AG09309 (cell line): ENCODE data around the gene SLC25A33.

Experiments used
- DNase-seq: peaks from one replicate; pipeline ENCODE4 v3.0.0-alpha.2; 2010; ENCODE audit warnings: low read depth
- H3K4me3 ChIP-seq: 2 replicates; pipeline ENCODE4 v1.5.1; 2011; ENCODE audit warnings: mild to moderate bottlenecking, low read depth, low read length, moderate library complexity; ENCODE audit not compliant: control insufficient read depth
- TF ChIP-seq, protein P1 (sequence below): IDR thresholded peaks from 2 replicates; pipeline ENCODE4 v1.5.1; 2011; ENCODE audit warnings: mild to moderate bottlenecking, low read depth, low read length, inconsistent platforms; ENCODE audit not compliant: insufficient read depth, control insufficient read depth; ENCODE audit errors: missing control alignments

SLC25A33 gene

DNA sequence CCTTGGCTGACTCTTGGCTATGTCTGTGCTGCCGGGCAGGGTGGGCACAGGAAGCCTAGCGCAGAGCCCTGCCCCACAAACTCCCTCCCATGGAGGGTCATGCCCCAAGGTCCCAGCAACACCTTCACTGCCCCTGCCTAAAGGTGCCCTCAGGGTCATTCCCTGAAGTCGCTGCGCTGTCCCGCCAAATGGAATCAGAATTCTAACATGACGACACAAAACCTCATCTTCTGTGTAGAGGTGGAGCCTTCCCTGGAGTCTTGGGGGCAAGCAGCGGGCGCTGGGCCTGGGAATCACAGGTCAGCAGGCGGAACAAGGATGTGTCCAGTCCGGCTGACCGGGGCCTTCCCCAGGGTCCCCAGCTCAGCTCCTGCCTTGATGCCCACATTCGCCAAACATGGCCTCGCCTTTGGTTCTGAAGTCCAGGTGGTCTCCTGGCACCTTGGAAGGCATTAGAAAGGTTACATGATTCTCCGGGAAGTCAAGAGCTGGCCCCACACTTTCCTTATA is 66.7 kb downstream of the SLC25A33 start:
- no peak for DNase-seq
- no peak overlapping the region for H3K4me3 ChIP-seq
- TF ChIP-seq, protein P1, sequence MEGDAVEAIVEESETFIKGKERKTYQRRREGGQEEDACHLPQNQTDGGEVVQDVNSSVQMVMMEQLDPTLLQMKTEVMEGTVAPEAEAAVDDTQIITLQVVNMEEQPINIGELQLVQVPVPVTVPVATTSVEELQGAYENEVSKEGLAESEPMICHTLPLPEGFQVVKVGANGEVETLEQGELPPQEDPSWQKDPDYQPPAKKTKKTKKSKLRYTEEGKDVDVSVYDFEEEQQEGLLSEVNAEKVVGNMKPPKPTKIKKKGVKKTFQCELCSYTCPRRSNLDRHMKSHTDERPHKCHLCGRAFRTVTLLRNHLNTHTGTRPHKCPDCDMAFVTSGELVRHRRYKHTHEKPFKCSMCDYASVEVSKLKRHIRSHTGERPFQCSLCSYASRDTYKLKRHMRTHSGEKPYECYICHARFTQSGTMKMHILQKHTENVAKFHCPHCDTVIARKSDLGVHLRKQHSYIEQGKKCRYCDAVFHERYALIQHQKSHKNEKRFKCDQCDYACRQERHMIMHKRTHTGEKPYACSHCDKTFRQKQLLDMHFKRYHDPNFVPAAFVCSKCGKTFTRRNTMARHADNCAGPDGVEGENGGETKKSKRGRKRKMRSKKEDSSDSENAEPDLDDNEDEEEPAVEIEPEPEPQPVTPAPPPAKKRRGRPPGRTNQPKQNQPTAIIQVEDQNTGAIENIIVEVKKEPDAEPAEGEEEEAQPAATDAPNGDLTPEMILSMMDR: no peak

DNA sequence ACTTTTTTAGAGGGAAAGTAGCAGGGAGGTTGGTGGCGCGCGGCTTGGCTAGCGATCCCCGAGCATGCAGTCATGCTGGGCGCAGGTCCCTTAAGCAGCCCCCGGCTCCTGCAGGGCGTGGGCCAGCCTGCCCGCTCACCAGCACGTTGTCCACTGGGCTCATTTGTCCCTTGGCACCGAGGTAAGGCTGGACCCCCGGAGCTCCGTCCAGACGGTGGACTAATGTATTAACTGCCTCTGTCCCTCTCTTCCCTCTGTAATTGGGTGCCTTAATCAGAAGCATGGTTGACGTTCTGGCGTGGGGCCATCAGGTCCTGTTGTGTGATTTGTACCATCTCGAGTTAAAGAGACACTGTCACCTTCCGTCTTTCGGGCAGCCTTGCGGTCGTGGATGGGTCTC is 67.2 kb downstream of the SLC25A33 start:
- TF ChIP-seq, protein P1: no peak

DNA sequence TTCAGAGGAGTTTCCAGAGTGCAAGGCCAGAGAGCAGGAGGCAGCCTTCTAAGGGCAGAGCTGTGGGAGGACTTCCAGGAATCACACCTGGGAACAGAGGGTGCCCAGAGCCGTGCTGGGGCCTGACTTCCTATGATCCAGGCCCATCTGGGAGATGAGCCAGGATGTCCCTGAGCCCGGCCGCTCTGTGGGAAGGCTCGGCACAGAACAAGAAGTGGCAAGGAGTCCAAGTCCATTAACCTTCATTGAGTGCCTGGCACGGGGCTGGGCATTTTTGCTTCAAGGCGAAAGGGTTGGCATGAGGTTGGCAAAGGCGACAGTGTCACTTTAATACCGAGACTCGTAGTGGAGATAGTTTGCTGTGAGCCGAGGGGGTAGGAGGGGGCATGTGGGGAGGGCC is 67.7 kb downstream of the SLC25A33 start:
- H3K4me3 ChIP-seq: no peak overlapping the region
- DNase-seq: no peak
- TF ChIP-seq, protein P1: no peak

More for the DNA sequence above, 67.2 kb downstream of the SLC25A33 start:
- no peak overlapping the region for H3K4me3 ChIP-seq
- DNase-seq: no peak

DNA sequence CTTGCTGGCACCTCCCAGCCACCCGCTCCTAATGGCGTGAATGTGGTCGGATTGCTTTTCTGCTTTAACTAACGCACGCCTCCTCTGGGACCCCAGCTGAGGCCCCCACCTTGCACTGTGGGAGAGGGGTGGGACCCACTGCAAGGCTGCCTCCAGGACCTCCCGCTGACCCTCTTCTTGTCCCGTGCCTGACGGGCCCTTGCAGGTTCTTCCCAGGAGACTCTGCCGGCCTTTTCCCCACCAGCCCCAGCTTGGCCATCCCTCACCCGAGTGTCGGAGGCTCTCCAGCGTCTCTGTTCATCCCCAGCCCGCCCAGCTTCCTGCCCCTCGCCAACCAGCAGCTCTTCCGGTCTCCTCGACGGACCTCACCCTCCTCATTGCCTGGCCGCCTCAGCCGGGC is 68.1 kb downstream of the SLC25A33 start:
- DNase-seq: no peak
- H3K4me3 ChIP-seq: no peak overlapping the region
- TF ChIP-seq, protein P1: no peak

DNA sequence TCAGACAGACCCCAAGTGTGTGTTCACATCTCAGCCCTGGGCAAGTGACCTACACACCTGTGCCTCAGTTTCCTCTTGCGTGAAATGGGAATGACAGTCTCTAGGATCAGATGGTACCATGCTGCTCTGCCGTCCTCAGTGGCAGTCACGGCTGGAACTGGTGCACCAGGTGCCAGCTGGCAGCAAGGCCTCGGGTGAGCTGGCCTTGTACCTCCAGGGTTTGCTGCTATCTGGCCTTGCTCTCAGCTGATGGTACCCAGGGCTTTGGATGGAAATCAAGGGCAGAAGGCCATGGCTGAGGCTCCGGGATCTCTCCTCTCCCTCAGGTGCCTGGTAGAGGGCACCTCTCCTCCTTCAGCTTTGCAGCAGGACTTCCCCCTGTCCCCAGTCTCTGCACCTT is 70.7 kb downstream of the SLC25A33 start:
- H3K4me3 ChIP-seq: no peak overlapping the region
- TF ChIP-seq, protein P1: no peak
- no peak for DNase-seq

DNA sequence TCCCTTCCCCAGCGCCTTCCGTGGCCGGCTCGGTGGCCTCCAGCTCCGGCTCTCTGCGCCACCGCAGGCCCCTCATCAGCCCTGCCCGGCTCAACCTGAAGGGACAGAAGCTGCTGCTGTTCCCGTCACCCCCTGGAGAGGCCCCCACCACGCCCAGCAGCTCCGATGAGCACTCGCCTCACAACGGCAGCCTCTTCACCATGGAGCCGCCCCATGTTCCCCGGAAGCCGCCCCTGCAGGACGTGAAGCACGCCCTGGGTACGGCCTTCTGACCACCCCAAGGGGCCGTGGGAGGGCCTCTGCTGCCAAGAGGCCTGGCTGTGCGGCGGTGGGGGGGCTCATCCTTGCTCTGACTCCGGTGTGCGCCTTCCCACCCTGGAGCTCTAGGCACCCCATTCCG is 71.3 kb downstream of the SLC25A33 start:
- no peak for DNase-seq
- no peak overlapping the region for H3K4me3 ChIP-seq
- TF ChIP-seq, protein P1: no peak

DNA sequence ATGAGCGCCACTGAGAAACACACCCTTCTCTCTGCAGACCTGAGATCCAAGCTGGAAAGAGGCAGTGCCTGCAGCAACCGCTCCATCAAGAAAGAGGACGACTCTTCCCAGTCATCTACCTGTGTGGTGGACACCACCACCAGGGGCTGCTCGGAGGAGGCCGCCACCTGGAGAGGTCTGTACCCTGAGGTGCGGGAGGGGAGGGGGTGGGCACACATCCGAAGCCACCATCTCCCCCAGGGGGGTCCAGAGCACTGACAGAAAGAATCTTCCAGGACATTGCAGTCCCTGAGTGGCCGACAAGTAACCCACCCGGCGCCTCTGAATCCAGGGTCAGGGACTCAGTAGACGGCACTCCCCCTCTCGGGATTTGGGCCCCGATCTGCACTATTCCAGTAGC is 72.5 kb downstream of the SLC25A33 start:
- H3K4me3 ChIP-seq: no peak overlapping the region
- no peak for DNase-seq

More for the DNA sequence above, 72.5 kb downstream of the SLC25A33 start:
- TF ChIP-seq, protein P1: no peak
